Type B pancreatic cell (in vitro differentiated cells): Measurements from ENCODE around the gene SPON1. TPM values are rescaled to one million over a fixed set of nuclear protein-coding genes. Genes with fewer than 3 reads are reported as not detected.

ENCODE experiments used
- DNase-seq: peaks from one replicate; pipeline ENCODE4 v3.0.0; 2021; ENCODE audit warnings: mixed read lengths; ENCODE audit not compliant: unreplicated experiment; ENCODE audit errors: extremely low spot score
- H3K27ac Mint-ChIP-seq: 2 replicates; pipeline ENCODE4 v1.8.0; 2021; ENCODE audit warnings: mild to moderate bottlenecking, mixed read lengths
- H3K27me3 Mint-ChIP-seq: 2 replicates; pipeline ENCODE4 v1.8.0; 2021; ENCODE audit warnings: mixed read lengths
- H3K36me3 Mint-ChIP-seq: 2 replicates; pipeline ENCODE4 v1.8.0; 2021; ENCODE audit warnings: mixed read lengths
- H3K4me1 Mint-ChIP-seq: one replicate; pipeline ENCODE4 v1.8.0; 2021; ENCODE audit warnings: mixed read lengths; ENCODE audit not compliant: unreplicated experiment
- H3K4me3 Mint-ChIP-seq: 2 replicates; pipeline ENCODE4 v1.8.0; 2021; ENCODE audit warnings: mild to moderate bottlenecking, mixed read lengths
- H3K9me3 Mint-ChIP-seq: 2 replicates; pipeline ENCODE4 v1.8.0; 2021; ENCODE audit warnings: mixed read lengths
- total RNA-seq: library from RNA; stranded (reverse); gene quantifications from 2 replicates; pipeline ENCODE4 v1.2.1, GENCODE V29; 2021; ENCODE audit warnings: low replicate concordance
- TF ChIP-seq, protein P1 (sequence below): fragments of 200-600 bp; sonication (generic); conservative IDR thresholded peaks from 2 replicates; pipeline ENCODE4 v1.5.0; 2021; ENCODE audit warnings: antibody characterized with exemption, mild to moderate bottlenecking

The SPON1 gene
- total RNA-seq, 1 donor from 2014 or later, result 31.7 TPM

GRCh38 chr11:14310679-14311078, 348.2 kb downstream of the SPON1 start:
- no peaks in the 10 kb centered on the region for H3K9me3 Mint-ChIP-seq
- TF ChIP-seq, protein P1, sequence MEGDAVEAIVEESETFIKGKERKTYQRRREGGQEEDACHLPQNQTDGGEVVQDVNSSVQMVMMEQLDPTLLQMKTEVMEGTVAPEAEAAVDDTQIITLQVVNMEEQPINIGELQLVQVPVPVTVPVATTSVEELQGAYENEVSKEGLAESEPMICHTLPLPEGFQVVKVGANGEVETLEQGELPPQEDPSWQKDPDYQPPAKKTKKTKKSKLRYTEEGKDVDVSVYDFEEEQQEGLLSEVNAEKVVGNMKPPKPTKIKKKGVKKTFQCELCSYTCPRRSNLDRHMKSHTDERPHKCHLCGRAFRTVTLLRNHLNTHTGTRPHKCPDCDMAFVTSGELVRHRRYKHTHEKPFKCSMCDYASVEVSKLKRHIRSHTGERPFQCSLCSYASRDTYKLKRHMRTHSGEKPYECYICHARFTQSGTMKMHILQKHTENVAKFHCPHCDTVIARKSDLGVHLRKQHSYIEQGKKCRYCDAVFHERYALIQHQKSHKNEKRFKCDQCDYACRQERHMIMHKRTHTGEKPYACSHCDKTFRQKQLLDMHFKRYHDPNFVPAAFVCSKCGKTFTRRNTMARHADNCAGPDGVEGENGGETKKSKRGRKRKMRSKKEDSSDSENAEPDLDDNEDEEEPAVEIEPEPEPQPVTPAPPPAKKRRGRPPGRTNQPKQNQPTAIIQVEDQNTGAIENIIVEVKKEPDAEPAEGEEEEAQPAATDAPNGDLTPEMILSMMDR, result no peak
- no peaks in the 10 kb centered on the region for H3K27me3 Mint-ChIP-seq
- H3K36me3 Mint-ChIP-seq, result no peaks in the 10 kb centered on the region
- H3K4me3 Mint-ChIP-seq, result no peak overlapping the region
- DNase-seq, result no peak
- H3K4me1 Mint-ChIP-seq, result peaks cover 5% of the 10 kb centered on the region
- no peak overlapping the region for H3K27ac Mint-ChIP-seq

GRCh38 chr11:14312736-14313438, 350.4 kb downstream of the SPON1 start:
- Mint-ChIP-seq H3K27ac (no peak overlapping the region), H3K4me1 (peaks cover 5% of the 10 kb centered on the region), H3K27me3 (no peaks in the 10 kb centered on the region), H3K4me3 (no peak overlapping the region), H3K36me3 (no peaks in the 10 kb centered on the region), H3K9me3 (no peaks in the 10 kb centered on the region)
- DNase-seq, result no peak
- TF ChIP-seq, protein P1, result no peak

GRCh38 chr11:14314127-14314526, 351.6 kb downstream of the SPON1 start:
- Mint-ChIP-seq H3K27me3 (no peaks in the 10 kb centered on the region), H3K27ac (no peak overlapping the region), H3K4me1 (peaks cover 8% of the 10 kb centered on the region), H3K36me3 (no peaks in the 10 kb centered on the region), H3K9me3 (no peaks in the 10 kb centered on the region), H3K4me3 (no peak overlapping the region)
- DNase-seq, result no peak
- TF ChIP-seq, protein P1, result no peak

DNA sequence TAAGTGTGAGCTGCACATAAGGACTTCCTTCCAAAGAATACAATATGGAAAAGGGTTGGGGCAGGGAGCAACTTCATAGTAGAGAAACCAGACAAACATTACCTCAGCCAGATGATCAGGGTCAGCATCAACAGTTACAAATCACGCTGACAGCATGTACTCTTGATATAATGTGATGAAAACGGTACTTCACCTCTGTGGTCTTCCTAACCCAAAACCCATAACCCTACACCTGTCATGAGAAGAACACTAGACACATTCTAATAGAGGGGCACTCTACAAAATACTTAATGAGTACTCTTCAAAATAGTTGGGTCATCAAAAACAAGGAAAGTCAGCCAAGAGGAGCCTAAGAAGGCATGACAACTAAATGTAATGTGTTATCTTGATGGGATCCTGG, 352.6 kb downstream of the SPON1 start:
- H3K36me3 Mint-ChIP-seq, result no peaks in the 10 kb centered on the region
- no peak overlapping the region for H3K4me3 Mint-ChIP-seq
- H3K27me3 Mint-ChIP-seq, result no peaks in the 10 kb centered on the region
- no peak for DNase-seq
- peaks cover 15% of the 10 kb centered on the region for H3K4me1 Mint-ChIP-seq
- no peaks in the 10 kb centered on the region for H3K9me3 Mint-ChIP-seq
- H3K27ac Mint-ChIP-seq, result no peak overlapping the region
- TF ChIP-seq, protein P1, result no peak
